ENCODE measurements around the gene CD93. TPM values are rescaled to one million over a fixed set of nuclear protein-coding genes. Genes with fewer than 3 reads are reported as not detected.

CD93 gene
- total RNA-seq, 2 experiments from 2014 or later: 1.1 TPM

DNA sequence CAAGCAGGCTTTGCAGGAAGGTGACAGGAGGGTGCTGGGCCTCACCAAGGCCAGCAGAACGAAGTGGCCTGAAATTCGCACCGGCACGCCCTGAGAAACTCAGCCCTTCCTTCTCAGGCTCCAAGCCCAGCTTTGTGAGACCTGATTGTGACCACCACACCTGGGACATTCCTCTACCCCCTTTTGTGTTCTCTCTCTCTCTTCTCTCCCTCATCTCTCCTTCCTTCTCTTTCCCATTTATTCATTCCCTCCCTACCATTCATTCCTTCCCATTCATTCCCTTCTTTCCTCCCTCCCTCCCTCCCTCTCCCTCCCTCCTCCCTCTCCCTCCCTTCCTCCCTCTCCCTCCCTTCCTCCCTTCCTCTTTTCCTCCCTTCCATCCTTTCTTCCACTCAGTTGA, 8.8 kb downstream of the CD93 start:
- no peak for ATAC-seq (ENCODE audit: poor library complexity)
- Mint-ChIP-seq H3K36me3 (ENCODE audit: low read depth) (no peaks in the 10 kb centered on the region), H3K9me3 (no peaks in the 10 kb centered on the region), H3K4me1 (ENCODE audit: low read depth) (no peaks in the 10 kb centered on the region), H3K27me3 (no peaks in the 10 kb centered on the region), H3K4me3 (no peak overlapping the region), H3K27ac (no peak overlapping the region)
- Histone ChIP-seq H3K4me1 (ENCODE audit: insufficient read depth, low read length) (no peaks in the 10 kb centered on the region), H3K9me3 (ENCODE audit: control insufficient read depth in 1 of 2, insufficient read depth in 1 of 2, low read length in 2 of 2) (no peaks in the 10 kb centered on the region), H3K36me3 (ENCODE audit: insufficient read depth, low read length) (no peaks in the 10 kb centered on the region), H3K4me3 (ENCODE audit: low read length) (no peak overlapping the region), H3K27me3 (ENCODE audit: control insufficient read depth in 1 of 2, insufficient read depth in 2 of 2, low read length in 2 of 2) (no peaks in the 10 kb centered on the region), H3K27ac (ENCODE audit: low read depth in 1 of 2, low read length in 2 of 2) (no peak overlapping the region)
- POLR2A ChIA-PET: no interaction called here
- CTCF ChIA-PET: no interaction called here
- intact Hi-C loops (cut with DNase I, micrococcal nuclease): no loop called here
- TF ChIP-seq, protein P1, sequence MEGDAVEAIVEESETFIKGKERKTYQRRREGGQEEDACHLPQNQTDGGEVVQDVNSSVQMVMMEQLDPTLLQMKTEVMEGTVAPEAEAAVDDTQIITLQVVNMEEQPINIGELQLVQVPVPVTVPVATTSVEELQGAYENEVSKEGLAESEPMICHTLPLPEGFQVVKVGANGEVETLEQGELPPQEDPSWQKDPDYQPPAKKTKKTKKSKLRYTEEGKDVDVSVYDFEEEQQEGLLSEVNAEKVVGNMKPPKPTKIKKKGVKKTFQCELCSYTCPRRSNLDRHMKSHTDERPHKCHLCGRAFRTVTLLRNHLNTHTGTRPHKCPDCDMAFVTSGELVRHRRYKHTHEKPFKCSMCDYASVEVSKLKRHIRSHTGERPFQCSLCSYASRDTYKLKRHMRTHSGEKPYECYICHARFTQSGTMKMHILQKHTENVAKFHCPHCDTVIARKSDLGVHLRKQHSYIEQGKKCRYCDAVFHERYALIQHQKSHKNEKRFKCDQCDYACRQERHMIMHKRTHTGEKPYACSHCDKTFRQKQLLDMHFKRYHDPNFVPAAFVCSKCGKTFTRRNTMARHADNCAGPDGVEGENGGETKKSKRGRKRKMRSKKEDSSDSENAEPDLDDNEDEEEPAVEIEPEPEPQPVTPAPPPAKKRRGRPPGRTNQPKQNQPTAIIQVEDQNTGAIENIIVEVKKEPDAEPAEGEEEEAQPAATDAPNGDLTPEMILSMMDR (IDR thresholded peaks at IDR 0.05): no peak
- no peak for DNase-seq

DNA sequence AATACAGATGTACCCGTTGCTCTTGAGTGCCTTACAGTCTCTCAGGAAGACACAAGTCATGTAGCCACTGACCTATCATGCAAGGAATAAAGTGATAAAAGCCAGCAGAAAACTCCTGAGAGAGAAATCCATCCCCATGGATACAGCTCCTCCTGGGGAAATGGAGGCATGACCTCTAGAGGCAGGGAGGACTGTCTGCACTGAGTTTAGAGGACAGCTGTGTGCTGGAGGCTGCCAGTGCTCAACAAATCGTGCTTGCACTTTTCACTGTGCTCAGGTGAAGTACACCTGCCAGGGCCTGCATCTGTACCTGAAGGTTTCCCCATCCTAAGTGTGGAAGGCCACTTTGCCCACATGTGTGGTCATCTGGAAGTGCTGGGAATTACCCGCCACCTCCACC, 12.1 kb downstream of the CD93 start:
- Histone ChIP-seq H3K36me3 (ENCODE audit: insufficient read depth, low read length) (no peaks in the 10 kb centered on the region), H3K27me3 (ENCODE audit: control insufficient read depth in 1 of 2, insufficient read depth in 2 of 2, low read length in 2 of 2) (no peaks in the 10 kb centered on the region), H3K27ac (ENCODE audit: low read depth in 1 of 2, low read length in 2 of 2) (no peak overlapping the region), H3K4me1 (ENCODE audit: insufficient read depth, low read length) (no peaks in the 10 kb centered on the region), H3K4me3 (ENCODE audit: low read length) (no peak overlapping the region), H3K9me3 (ENCODE audit: control insufficient read depth in 1 of 2, insufficient read depth in 1 of 2, low read length in 2 of 2) (no peaks in the 10 kb centered on the region)
- intact Hi-C loops (cut with DNase I, micrococcal nuclease): no loop called here
- H3K9me3 Mint-ChIP-seq: no peaks in the 10 kb centered on the region
- H3K4me1 Mint-ChIP-seq (ENCODE audit: low read depth): no peaks in the 10 kb centered on the region
- no peaks in the 10 kb centered on the region for H3K27me3 Mint-ChIP-seq
- H3K27ac Mint-ChIP-seq: no peak overlapping the region
- DNase-seq: no peak
- no peak overlapping the region for H3K4me3 Mint-ChIP-seq
- ChIA-PET POLR2A (no interaction called here), CTCF (no interaction called here)
- ATAC-seq (ENCODE audit: poor library complexity): no peak
- H3K36me3 Mint-ChIP-seq (ENCODE audit: low read depth): no peaks in the 10 kb centered on the region
- TF ChIP-seq, protein P1 (IDR thresholded peaks at IDR 0.05): no peak

DNA sequence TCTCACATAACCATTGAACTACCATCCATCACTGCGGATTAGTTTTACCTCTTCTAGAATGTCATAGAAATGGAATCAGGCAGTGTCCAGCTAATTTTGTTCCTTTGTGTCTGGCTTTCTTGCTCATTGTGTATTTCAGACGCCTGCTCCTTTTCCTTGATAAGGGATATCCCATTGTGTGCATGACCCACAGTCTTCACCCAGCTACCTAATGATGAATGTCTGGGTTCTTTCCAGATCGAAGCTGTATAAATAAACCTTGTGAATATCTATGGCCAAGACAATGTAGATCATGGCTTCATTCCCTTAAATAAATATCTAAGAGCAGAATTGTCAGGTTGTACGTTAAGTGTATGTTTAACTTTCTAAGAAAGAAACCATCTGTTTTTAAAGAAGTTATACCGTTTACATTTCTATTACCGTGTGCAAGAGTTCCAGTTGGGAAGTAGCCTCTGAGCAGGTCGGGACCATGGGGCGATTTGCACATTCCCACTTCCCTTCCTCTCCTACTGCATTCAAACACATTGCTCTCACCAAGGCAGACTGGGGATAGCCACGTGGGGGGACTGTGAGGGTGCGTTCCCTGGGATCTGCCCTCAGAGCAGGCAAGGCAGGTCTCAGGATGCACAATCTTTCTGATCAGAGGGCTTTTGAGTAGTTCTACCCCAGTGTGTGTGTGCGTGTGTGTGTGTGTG, 13.1 kb downstream of the CD93 start:
- Histone ChIP-seq H3K36me3 (ENCODE audit: insufficient read depth, low read length) (no peaks in the 10 kb centered on the region), H3K9me3 (ENCODE audit: control insufficient read depth in 1 of 2, insufficient read depth in 1 of 2, low read length in 2 of 2) (no peaks in the 10 kb centered on the region), H3K4me3 (ENCODE audit: low read length) (no peak overlapping the region), H3K27ac (ENCODE audit: low read depth in 1 of 2, low read length in 2 of 2) (no peak overlapping the region), H3K4me1 (ENCODE audit: insufficient read depth, low read length) (no peaks in the 10 kb centered on the region), H3K27me3 (ENCODE audit: control insufficient read depth in 1 of 2, insufficient read depth in 2 of 2, low read length in 2 of 2) (no peaks in the 10 kb centered on the region)
- Mint-ChIP-seq H3K9me3 (no peaks in the 10 kb centered on the region), H3K27me3 (no peaks in the 10 kb centered on the region), H3K27ac (no peak overlapping the region), H3K4me3 (no peak overlapping the region), H3K36me3 (ENCODE audit: low read depth) (no peaks in the 10 kb centered on the region), H3K4me1 (ENCODE audit: low read depth) (no peaks in the 10 kb centered on the region)
- intact Hi-C loops (cut with DNase I, micrococcal nuclease): no loop called here
- TF ChIP-seq, protein P1 (IDR thresholded peaks at IDR 0.05): no peak
- ChIA-PET CTCF (no interaction called here), POLR2A (no interaction called here)
- DNase-seq (no peak), ATAC-seq (ENCODE audit: poor library complexity) (no peak)

Measured in CD4-positive, alpha-beta T cell (primary cell).